NCI-H82 (cell line): ENCODE data around the gene ARHGAP22.

Source experiments
- DNase-seq: peaks from one replicate; lab custom pipeline; 2025; lab: John Stamatoyannopoulos, UW

Gene ARHGAP22

DNA sequence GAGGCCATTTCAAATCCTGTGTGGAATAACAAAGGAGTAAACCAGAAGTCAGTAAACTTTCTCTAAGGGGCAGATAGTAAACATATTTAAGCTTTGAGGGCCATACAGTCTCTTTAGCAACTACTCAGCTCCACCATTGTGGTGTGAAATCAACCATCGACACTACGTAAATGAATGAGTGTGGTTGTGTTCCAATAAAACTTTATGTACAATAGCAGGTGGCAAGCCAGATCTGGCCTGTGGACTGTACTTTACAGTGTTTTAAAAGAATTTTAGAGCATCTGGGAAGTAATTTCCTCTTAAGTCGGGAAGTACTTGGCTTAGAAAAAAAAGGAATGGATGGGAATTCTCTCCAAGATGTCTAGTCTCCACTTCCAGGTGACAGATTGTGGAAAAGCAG, 71.3 kb downstream of the ARHGAP22 start:
- DNase-seq = no peak

DNA sequence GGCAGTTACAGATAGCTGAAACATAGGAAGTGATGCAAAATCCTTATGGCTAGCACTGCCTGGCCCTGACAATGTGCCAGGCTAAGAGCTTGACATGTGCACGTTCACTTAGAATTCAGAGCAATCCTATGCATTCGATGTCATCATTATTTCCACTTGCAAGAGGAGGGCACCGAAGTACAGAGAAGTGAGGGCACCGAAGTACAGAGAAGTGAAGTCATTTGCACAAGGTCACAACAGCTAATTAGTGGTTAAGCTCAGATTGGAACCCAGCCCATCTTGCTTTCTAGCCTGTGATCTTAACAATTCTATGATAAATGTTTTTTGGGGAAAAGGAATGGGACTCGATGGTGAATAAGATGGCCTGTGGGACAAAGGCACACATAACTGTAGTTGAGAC, 73.4 kb downstream of the ARHGAP22 start:
- no peak for DNase-seq

DNA sequence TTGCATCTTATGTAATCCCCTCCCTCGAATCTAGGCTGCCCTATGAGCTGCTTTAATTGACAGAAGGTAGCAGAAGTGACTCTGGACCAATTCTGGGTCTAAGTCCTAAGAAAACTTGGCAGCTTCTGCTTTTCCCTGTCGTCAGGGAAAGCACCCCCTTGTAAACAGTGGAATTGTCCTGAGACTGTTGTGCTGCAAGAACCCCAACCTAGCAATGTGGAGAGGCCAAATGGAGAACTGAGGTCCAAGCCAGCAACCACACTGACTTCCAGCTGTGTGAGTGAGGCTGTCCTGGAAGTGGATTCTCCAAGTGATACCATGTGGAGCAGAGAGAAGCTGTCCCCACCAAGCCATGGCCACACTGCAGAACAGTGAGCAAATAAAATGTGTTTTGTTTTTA, 75.5 kb downstream of the ARHGAP22 start:
- no peak for DNase-seq

DNA sequence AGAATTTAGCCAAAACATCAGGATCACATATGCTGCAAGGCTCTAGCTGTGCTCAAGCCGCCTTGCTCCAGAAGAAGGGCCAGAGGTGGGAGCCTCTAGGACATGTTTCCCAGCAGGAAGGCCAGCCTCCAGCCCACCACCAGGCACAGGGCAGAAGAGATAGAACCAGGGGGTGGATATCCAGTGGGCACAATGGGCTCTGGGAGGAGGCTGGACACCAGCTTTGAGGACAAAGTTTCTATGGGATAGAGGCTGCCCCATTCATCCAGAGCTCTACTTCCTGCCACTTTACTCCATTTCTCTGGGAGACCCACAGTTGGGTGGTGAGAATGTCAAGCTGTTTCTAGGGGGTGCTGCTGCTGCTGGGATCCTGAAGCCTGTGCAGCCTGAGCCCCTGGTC, 77.1 kb downstream of the ARHGAP22 start:
- no peak for DNase-seq

DNA sequence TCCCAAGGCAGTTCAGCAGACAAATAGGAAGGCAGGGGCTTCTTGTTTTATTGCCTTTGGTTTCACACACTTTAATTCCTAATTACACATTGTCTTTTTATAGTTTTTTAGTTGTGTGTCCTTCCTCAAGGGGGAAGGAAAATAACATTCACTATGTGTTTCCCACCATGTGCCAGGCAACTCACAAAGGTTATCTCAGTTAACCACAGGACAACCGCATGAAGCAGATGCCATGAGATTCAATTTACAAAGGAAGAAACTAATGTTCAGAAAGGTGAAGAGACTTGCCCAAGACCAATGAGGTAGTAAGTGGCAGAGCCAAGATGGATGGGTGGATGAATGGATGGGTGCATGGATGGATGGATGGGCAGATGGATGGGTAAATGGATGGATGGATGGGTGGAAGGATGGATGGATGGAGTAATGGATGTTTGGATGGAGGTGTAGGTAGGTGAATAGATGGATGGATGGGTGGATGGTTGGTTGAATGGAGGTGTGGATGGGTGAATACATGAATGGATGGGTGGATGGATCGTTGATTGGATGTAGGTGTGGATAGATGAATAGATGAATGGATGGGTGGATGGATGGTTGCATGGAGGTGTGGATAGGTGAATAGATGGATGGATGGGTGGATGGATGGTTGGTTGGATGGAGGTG, 77.9 kb downstream of the ARHGAP22 start:
- no peak for DNase-seq

DNA sequence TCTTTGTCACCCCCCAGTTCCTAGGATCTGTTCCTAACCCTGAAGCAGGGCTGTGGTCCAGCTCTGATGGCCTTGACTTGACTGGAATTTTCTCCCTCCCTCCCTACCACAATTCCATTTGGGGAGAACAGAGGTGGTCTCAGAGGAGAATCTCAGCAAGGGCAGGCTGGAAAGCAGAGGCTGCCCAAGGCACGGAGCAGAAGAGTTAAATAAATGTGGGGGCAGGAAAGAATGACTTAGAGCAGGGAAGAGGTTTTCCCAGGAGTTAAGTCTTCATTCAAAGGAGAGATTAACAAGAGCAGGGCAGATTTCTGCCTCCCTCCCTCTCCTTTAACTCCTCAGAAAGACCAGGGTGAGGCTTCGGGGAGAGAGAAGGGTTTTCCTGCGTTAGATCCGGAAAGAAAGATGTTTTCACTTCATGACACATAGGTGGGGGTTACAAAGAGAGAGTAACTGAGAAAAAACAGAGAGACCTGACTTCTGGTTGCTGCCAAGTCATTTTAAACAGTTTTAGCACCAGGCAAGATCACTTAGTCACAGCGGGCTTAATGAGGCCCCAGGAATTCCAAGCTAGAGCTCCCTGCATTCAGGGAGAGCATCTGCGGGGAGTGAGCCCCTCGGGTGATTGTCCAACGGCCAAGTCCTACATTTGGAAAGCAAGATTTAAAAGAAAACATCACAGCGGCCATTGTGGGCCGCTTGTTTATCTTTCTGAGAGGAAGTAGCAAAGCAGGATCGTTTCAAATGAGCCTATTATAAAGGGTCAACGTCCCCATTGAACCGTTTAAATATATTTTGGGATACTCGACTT, 78.7 kb downstream of the ARHGAP22 start:
- DNase-seq = peak; percentile 5

DNA sequence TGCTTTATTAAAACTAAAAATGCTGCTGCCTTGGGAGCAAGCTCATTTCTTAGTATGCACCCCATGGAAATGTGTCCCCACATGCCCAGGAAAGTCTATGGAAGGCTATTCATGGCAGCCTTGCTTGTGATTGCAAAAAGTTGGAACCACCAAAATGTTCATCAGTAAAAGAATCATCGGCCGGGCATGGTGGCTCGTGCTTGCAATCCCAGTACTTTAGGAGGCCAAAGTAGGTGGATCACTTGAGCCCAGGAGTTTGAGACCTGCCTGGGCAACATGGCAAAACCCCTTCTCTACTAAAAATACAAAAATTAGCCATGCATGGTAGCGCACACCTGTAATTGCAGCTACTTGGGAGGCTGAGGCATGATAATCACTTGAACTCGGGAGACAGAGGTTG, 79.8 kb downstream of the ARHGAP22 start:
- DNase-seq = no peak

DNA sequence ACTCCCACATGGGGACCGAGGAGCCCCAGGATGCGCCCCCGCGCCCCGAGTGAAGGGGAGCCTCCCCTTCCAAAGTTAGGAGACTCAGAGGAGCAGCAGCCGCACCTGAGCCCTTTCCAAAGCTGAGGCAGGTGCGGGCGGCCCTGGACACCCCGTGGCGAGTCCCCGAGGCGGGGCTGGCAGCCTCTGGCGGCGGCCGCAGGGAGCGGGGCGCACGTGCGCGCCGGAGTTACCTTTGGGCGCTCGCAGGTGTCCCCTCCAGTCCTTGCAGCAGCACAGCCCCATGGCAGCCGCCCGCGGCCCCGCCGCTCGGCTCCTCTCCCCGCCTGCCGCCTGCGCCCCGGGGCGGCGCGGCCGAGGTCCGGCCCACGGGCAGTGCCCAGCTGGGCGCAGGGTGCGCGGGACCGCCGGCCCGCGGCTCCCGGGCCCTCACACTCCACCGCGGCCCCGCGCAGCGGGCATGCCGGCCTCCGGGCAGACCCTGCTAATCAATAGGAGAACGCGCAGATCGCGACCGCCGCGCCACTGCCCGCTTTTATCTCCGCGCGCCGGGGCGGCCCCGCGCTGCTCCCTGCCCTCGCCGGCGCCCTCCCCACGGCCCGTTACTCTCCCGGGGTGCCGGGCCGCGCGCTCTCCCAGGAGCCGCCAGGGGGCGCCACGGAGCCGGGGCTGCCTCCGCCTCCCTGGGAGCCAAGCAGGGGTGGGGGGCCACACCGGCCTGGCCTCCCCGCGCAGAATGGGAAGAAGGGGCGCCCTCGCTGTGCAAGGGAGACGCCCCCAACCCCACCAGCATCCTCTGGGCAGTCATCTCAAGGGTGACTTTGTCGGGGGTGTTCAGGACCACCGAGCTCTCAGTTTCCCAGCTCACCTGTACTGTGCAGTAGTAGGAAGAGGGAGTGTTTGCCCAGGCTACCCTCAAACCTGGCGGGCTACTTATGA, 80.8 kb downstream of the ARHGAP22 start:
- peak; percentile 31 for DNase-seq

DNA sequence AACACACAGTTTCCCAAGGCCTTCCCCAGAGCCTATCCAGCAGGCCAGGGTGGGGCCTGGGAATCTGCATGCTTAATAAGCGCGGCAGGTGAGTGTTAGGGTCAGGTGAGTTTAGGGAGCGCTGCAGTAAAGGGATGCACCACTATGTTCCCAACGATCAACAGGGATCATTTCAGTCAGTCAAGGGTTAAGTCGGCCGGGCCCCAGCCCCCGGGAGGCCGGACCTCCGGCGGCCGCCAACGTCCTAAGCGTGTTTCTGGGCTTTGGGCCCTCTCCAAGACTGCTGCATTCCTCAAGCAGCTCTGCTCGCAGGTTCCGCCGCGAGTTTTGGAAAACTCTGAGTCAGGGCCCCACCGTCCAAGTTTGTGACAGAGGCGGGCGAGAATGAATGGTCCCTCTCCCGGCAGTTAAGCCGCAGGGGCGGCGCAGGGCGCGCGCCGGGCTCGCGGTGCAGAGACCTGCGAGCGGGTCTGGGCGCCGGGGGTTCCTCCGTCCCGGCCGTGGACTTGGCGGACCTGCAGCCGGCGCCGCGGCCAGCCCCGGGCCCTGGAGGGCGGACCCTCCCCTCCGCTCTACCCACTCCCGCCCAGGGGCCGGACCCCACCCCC, 81.6 kb downstream of the ARHGAP22 start:
- DNase-seq = peak; percentile 4

DNA sequence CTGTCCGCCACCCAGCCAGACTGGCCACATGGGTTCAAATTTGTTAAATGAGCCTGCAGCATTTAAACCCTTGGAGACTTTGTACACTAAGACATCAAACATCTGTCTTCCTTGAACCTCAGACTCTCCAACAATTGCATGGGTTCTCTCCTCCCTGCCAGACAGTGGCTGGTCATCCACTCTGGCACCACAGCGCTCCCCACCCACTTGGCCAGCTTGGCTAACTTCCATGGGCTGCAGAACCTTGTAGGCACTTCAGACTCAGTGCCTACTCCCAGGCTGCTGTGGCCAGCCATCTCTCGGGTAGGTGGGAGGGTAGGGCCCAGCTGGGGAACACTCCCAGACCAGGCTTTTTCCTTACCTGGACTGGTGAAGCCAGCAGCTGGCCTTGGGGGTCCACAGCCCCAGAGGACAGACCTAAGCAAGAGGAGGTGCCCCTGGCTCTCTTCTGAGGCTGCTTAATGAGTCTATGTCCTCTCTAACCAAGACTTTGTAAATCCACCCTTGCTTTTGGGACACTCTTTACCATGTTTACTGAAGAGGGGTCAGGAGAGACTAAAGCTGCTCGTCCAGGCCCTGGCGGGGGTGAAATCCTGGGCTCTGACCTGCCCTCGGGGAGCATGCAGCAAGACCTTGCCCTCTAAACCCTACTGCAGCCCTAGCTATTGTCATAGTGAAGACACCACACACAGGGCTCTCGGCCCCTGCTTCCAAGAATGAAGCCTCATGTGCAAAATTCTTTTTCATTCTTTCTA, 82.7 kb downstream of the ARHGAP22 start:
- DNase-seq = no peak

DNA sequence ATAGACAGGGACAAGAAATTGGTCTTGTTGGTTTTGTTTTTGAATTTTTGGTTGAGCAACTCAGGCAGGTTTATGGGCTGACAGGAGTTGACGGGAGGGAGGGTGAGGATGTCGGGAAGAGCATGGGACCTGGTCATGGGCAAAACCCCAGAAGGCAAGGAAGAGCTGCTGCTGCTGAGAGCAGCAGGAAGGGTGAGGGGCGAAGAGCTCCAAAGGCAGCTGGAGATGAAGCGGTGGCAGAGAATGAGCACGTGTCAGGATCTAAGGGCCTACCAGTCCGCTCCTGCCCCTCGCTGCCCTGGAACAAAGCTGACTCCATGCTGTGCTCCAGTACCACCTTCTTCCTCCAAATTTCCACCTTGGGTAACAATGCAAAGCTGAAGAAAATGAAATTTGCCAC, 84.3 kb downstream of the ARHGAP22 start:
- DNase-seq = no peak

DNA sequence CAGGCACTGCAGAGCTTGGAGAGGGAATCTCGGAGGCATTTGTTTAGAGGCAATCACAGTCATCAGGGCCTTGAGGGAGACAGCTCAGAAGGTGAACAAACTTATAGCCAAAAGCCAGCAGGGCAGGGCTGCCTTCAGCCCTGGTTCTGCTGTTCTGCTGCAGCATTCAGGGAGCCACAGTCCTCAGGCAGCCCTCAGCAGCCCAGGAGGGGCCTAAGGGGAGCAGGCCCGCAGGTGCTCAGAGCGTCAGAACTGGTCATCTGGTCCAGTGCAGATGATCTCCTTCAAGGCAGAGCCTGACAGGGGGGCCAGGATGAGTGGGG, 84.7 kb downstream of the ARHGAP22 start:
- DNase-seq = no peak

DNA sequence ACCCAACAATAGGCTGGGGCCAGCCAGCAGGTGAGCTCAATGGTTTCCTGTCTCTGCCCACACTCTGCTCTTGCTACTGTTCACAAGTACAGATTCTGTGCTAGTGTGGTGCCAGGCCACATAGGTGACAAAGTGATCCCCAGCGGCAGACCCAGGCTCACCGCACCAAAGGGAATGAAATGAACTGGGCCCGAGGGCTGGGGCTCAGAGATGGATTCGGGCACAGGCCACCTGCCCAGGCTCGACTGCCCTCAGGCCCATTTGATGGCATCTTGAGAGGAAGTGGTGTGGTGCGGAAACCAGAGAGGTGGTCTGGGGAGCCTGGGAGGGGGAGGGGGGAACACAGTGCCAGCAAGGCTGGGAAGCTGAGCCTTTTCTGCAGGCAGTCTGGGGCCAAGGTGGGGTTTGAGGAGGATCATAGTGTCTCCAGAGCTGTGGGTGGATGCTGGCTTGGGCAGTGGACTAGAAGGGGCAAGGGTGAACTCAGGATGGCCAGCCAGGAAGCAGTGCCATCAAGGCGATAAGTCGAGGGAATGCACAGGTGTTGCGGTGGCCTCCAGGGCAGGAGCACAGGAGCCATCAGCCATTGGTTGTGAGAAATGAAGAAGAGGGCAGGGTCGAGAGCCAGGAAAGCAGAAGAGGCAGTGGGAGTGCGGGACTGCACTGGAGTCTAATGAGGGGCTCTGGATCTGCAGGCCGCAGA, 85.2 kb downstream of the ARHGAP22 start:
- DNase-seq = no peak

DNA sequence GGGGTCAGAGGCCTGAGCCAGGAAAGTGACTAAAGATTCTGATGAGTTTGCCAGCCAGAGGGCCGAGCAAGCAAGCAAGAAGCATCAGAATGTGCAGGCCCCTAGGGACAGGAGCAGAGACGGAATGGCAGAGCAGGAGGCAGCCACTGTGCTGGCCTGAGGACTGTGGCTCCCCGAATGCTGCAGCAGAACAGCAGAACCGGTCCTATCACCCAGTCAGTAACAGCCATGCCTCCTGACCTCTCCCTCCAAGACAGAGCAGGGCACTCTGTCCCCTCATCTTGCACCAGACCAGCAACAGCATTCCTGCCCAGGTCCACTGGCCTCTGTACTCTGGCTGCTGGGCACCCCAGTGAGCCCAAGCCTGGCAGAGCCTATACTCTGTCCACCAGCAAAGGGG, 85.9 kb downstream of the ARHGAP22 start:
- no peak for DNase-seq

DNA sequence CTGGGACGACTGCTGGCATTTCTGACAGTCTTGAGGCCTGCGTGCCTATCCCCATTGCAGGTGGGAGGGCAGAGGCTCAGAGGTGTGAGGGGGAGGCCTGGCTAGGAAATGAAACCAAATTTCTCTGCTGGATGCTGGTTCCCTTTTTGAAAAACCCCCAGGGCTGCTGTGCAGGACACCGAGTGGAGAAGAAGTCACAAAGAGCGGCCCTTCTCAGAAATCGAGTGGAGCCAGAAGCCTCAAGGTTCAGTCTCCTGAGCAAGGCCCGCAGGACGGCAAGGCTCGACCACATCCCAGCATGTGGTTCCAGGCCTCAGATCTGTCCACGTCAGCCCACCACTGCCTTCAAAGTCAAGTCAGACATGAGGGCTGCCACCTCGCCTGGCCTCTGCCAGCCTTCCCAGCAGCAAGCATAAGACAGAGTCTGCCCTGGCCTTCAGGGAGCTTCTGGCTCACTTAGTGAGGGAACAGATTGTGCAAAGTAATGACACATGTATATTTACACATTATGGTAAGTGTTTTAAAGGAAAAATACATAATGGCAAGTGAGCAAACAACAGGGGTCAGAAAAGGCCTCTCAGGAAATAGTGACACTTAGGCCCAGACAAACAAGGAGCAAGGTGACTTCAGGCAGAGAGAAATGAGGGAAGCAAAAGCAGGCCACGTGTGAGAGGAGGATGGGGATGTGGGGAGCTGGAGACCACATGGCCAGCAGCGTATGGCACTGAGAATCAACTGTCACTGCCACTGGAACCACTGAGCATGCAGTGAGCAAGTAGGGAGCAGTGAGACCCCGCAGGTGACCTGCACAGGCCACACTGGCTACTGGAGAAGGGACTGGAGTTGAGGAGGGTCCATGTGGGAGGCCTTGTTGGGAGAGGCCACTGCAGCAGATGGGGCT, 86.7 kb downstream of the ARHGAP22 start:
- no peak for DNase-seq

DNA sequence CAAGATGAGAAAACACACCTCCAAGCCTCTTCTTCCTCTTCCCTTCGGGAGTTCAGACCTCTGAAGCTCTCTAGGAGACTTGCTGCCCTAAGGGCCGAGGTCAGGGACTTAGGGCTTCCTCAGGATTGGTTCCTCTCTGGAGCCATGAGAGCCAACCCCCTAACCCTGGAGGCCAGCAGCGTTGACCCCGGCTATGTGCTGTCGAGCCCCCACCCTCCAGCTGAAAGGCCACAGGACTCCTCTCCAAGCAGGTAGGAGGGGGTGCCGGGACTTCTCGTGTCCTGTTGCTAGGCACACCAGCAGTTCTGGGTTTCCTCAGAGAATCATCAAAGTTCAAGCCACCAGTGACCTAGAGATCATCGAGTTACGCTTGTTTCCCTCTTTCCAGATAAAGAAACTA, 87.4 kb downstream of the ARHGAP22 start:
- no peak for DNase-seq

DNA sequence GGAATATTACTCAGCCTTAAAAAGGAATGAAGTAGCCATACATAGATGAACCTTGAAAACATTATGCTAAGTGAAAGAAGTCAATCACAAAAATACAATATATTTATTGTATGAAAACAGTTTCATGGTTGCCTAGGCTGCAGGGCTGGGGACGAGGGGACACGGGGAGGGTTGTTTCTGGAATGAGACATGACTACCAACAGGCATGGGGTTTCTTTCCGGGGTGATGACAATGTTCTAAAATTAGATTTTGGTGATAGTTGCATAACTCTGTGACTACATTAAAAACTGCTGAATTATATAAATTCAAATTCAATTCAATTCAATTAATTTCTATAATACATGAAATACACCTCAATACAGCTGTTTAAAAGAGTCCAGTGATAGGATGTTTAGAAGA, 88.0 kb downstream of the ARHGAP22 start:
- no peak for DNase-seq

DNA sequence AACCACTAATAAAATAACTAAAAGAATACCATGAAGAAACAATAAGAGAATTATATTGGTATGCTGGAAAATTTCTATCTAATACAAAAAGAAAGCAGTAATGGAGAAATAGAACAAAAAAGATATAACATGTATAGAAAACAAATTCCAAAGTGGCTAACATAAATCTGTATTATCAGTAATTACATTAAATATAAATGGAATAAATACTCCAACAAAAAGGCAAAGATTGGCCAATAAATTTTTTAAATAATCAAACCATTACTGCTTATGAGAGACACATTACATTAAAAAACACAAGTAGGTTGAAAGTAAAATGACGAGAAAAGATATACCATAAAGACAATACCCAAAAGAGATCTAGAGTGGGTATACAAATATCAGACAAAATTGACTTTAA, 90.0 kb downstream of the ARHGAP22 start:
- no peak for DNase-seq

DNA sequence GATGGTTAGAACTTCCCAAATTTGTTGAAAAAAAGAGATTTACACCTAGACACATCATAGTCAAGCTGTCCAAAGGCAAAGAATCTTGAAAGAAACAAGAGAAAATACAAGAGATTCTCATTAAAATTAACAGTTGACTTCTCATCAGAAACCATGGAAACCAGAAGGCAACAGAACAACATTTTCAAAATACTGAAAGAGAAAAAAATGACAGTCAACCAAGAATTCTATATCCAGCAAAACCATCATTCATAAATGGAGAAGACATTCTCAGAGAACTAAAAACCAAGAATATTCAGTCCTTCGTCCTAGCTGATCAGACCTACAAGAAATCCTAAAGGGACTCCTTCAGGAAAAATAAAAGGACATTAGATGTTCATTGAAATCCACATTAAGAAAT, 90.6 kb downstream of the ARHGAP22 start:
- no peak for DNase-seq

DNA sequence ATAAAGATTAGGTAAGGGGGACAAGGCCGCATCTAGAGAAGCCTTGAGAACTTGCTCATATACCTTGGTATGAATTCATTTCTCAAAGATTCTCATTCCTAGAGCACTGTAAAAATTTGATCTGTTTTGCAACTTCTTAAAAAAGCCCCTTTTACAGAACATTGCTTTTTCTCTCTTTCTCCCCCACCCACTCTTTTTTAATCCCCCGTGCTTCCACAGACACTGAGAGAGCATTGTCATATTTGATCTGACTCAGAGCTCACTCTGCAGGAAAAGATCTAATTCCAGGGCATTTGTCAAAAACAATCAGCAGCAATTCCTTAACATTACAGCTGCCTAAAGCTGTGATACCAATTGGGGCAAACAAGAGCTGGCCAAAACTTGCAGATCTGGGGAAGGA, 92.0 kb downstream of the ARHGAP22 start:
- DNase-seq = no peak
